Esophagus squamous epithelium (tissue), 5 donors: Measurements from ENCODE around the gene SPDYC. TPM values are rescaled to one million over a fixed set of nuclear protein-coding genes. Genes with fewer than 3 reads are reported as not detected.

Experiments used
- DNase-seq: peaks from one replicate; lab custom pipeline; 2025; lab: John Stamatoyannopoulos, UW
- H3K27ac ChIP-seq, 4 donors: fragments of 200-600 bp; sonication (generic); one replicate each; pipeline ENCODE4 v1.5.1; 2016 to 2019; ENCODE audit warnings: mild to moderate bottlenecking in 1 of 4
- H3K27me3 ChIP-seq, 4 donors: fragments of 200-600 bp; sonication (generic); 1 replicate in 3 of 4; 2 replicates in 1 of 4; pipeline versions ENCODE4 v1.5.1 to v1.6.0; 2017 to 2021; ENCODE audit warnings: antibody characterized with exemption in 1 of 4
- H3K36me3 ChIP-seq, 3 donors: fragments of 200-600 bp; sonication (generic); one replicate each; pipeline ENCODE4 v1.5.1; 2016 to 2019
- H3K4me1 ChIP-seq, 3 donors: fragments of 200-600 bp; sonication (generic); one replicate each; pipeline ENCODE4 v1.5.1; 2017 to 2019
- H3K4me3 ChIP-seq, 4 donors: fragments of 200-600 bp; sonication (generic); 1 replicate in 3 of 4; 2 replicates in 1 of 4; pipeline ENCODE4 v1.5.1; 2016 to 2019; ENCODE audit warnings: mild to moderate bottlenecking in 2 of 4, moderate library complexity in 1 of 4
- H3K9me3 ChIP-seq, 3 donors: fragments of 200-600 bp; sonication (generic); one replicate each; pipeline ENCODE4 v1.5.1; 2016 to 2019
- CTCF ChIP-seq, 6 experiments: fragments of 450-650 bp in 4 of 6; fragments of 200-600 bp in 2 of 6; sonication (generic) in 2 of 6; IDR thresholded peaks; one replicate each; pipeline ENCODE4 v1.5.1; 2016 to 2019; ENCODE audit warnings: antibody characterized with exemption in 6 of 6, mild to moderate bottlenecking in 4 of 6, moderate library complexity in 4 of 6
- POLR2A ChIP-seq, 4 donors: fragments of 450-650 bp; IDR thresholded peaks; one replicate each; pipeline ENCODE4 v1.6.1; 2017; ENCODE audit warnings: antibody characterized with exemption in 4 of 4, mild to moderate bottlenecking in 4 of 4, moderate library complexity in 3 of 4
- WGBS, 2 donors: methylation state at CpG; one replicate each; pipeline ENCODE4 v1.1.5; 2018; 5-methylcytosine and 5-hydroxymethylcytosine counted together
- intact Hi-C: fragments of 100-400 bp; cut with DNase I; formaldehyde crosslinking; loops from one replicate; pipeline ENCODE4 v1.15.0; 2022
- total RNA-seq, 4 donors: library from RNA; depleted of rRNA; stranded (reverse); fragments of >200 nt; gene quantifications; one replicate each; pipeline ENCODE4 v1.1.0, GENCODE V29; 2016
- donor health status: DM: yes; HTN: yes; CAD: no.

SPDYC gene
- total RNA-seq, 4 donors from 2014 or later, result not detected

GRCh38 chr11:65212226-65212801, 42.3 kb downstream of the SPDYC start:
- no peak for DNase-seq
- WGBS, 2 donors, result 70 to 72% methylated on average over 3 to 4 of the region's 13 CpGs

GRCh38 chr11:65213322-65214211, 43.5 kb downstream of the SPDYC start:
- Histone ChIP-seq H3K9me3 (no peaks in the 10 kb centered on the region), H3K36me3 (peaks cover 35 to 44% (median 38%) of the 10 kb centered on the region in 3 donors), H3K27ac (no peak overlapping the region), H3K27me3 (no peaks in the 10 kb centered on the region), H3K4me3 (no peak overlapping the region), H3K4me1 (peaks cover 0 to 14% (median 0%) of the 10 kb centered on the region in 3 donors)
- no peak for TF ChIP-seq CTCF (IDR thresholded peaks at IDR 0.05)
- TF ChIP-seq POLR2A (IDR thresholded peaks at IDR 0.05), result no peak
- intact Hi-C loops, result no loop called here
- no peak for DNase-seq
- WGBS, 2 donors, result 39 to 45% methylated on average over 8 to 14 of the region's 26 CpGs

More at GRCh38 chr11:65212226-65212801, 42.3 kb downstream of the SPDYC start:
- Histone ChIP-seq H3K9me3 (no peaks in the 10 kb centered on the region), H3K27me3 (no peaks in the 10 kb centered on the region), H3K36me3 (peaks cover 46 to 57% (median 47%) of the 10 kb centered on the region in 3 donors), H3K4me3 (no peak overlapping the region), H3K27ac (no peak overlapping the region), H3K4me1 (peaks cover 0 to 14% (median 0%) of the 10 kb centered on the region in 3 donors)
- TF ChIP-seq CTCF (IDR thresholded peaks at IDR 0.05) (no peak), POLR2A (IDR thresholded peaks at IDR 0.05) (no peak)
- intact Hi-C loops, result no loop called here

- intact Hi-C loops, result no loop called here
- 55 to 74% methylated on average over 6 to 7 of the region's 16 CpGs for WGBS, 2 donors
- Histone ChIP-seq H3K27ac (no peak overlapping the region), H3K4me3 (no peak overlapping the region), H3K27me3 (no peaks in the 10 kb centered on the region), H3K36me3 (peaks cover 27 to 37% (median 31%) of the 10 kb centered on the region in 3 donors), H3K9me3 (no peaks in the 10 kb centered on the region), H3K4me1 (peaks cover 0 to 15% (median 2%) of the 10 kb centered on the region in 3 donors)
- TF ChIP-seq CTCF (IDR thresholded peaks at IDR 0.05), result no peak
- no peak for TF ChIP-seq POLR2A (IDR thresholded peaks at IDR 0.05)
- no peak for DNase-seq
These were observed 44.3 kb downstream of the SPDYC start for GRCh38 chr11:65214212-65214845.

- TF ChIP-seq POLR2A (IDR thresholded peaks at IDR 0.05), result no peak
- no peak for TF ChIP-seq CTCF (IDR thresholded peaks at IDR 0.05)
- no peak for DNase-seq
- Histone ChIP-seq H3K4me1 (peaks cover 0 to 25% (median 6%) of the 10 kb centered on the region in 3 donors), H3K27me3 (no peaks in the 10 kb centered on the region), H3K27ac (no peak overlapping the region), H3K9me3 (no peaks in the 10 kb centered on the region), H3K36me3 (peaks cover 15 to 24% (median 19%) of the 10 kb centered on the region in 3 donors), H3K4me3 (no peak overlapping the region)
- intact Hi-C loops, result no loop called here
- 87 to 91% methylated on average over 24 of the region's 24 CpGs for WGBS, 2 donors
These were observed 45.5 kb downstream of the SPDYC start for GRCh38 chr11:65215441-65216076.
